ENCODE data around the gene C6orf136. TPM values are rescaled to one million over a fixed set of nuclear protein-coding genes. Genes with fewer than 3 reads are reported as not detected.

Gene C6orf136
- polyA plus RNA-seq, 1 experiment, result 6.0 TPM

- CTCF ChIA-PET, result interaction anchor here (1.6 kb wide), 1 partner anchor 53 kb away, joined by 3 read pairs; the partner anchor contains the start of gene DHX16
- DNase-seq (ENCODE audit: low read depth), result no peak
- Histone ChIP-seq H3K4me3 (ENCODE audit: low read depth, low read length) (no peak overlapping the region), H3K36me3 (ENCODE audit: control insufficient read depth, insufficient read depth, low read length) (peaks cover 15% of the 10 kb centered on the region), H3K27me3 (ENCODE audit: control insufficient read depth, insufficient read depth, low read length) (no peaks in the 10 kb centered on the region)
- TF ChIP-seq CTCF (IDR thresholded peaks at IDR 0.05; ENCODE audit: insufficient read depth, low read depth, low read length), result no peak
- POLR2A ChIA-PET, result no interaction called here
These were observed 27.4 kb upstream of the C6orf136 start for GRCh38 chr6:30619561-30619960.

GRCh38 chr6:30625511-30625910, 21.4 kb upstream of the C6orf136 start:
- CTCF ChIA-PET, result interaction anchor here (1.2 to 1.7 kb wide), 3 partner anchors 9 to 98 kb away, joined by 3 to 6 read pairs (median 3); no protein-coding TSS in a partner anchor
- Histone ChIP-seq H3K36me3 (ENCODE audit: control insufficient read depth, insufficient read depth, low read length) (peaks cover 16% of the 10 kb centered on the region), H3K27me3 (ENCODE audit: control insufficient read depth, insufficient read depth, low read length) (no peaks in the 10 kb centered on the region), H3K4me3 (ENCODE audit: low read depth, low read length) (no peak overlapping the region)
- POLR2A ChIA-PET, result interaction anchor here (1.0 kb wide), 1 partner anchor 10 kb away, joined by 9 read pairs; no protein-coding TSS in a partner anchor
- DNase-seq (ENCODE audit: low read depth), result no peak
- TF ChIP-seq CTCF (IDR thresholded peaks at IDR 0.05; ENCODE audit: insufficient read depth, low read depth, low read length), result no peak

- ChIA-PET POLR2A (interaction anchor here (0.7 to 1.0 kb wide), 2 partner anchors 11 to 52 kb away, joined by 5 to 9 read pairs; no protein-coding TSS in a partner anchor), CTCF (interaction anchor here (0.8 to 1.7 kb wide), 4 partner anchors 8 to 114 kb away, joined by 3 to 6 read pairs (median 3); no protein-coding TSS in a partner anchor)
- peak; percentile 56 for TF ChIP-seq CTCF (IDR thresholded peaks at IDR 0.05; ENCODE audit: insufficient read depth, low read depth, low read length)
- DNase-seq (ENCODE audit: low read depth), result no peak
- Histone ChIP-seq H3K36me3 (ENCODE audit: control insufficient read depth, insufficient read depth, low read length) (peaks cover 15% of the 10 kb centered on the region), H3K4me3 (ENCODE audit: low read depth, low read length) (peak within 1 kb of the TSS; percentile 81), H3K27me3 (ENCODE audit: control insufficient read depth, insufficient read depth, low read length) (no peaks in the 10 kb centered on the region)
These were observed 20.2 kb upstream of the C6orf136 start, which contains the start of gene ATAT1 for GRCh38 chr6:30626484-30627366. Gene ATAT1, plus strand, starts transcription at chr6:30626874.

GRCh38 chr6:30635834-30636233, 11.1 kb upstream of the C6orf136 start:
- ChIA-PET POLR2A (no interaction called here), CTCF (no interaction called here)
- no peak for TF ChIP-seq CTCF (IDR thresholded peaks at IDR 0.05; ENCODE audit: insufficient read depth, low read depth, low read length)

GRCh38 chr6:30640481-30640880, 6.5 kb upstream of the C6orf136 start:
- CTCF ChIA-PET, result interaction anchor here (1.0 kb wide), 1 partner anchor 31 kb away, joined by 3 read pairs; no protein-coding TSS in a partner anchor
- no peak for DNase-seq (ENCODE audit: low read depth)
- H3K36me3 ChIP-seq (ENCODE audit: control insufficient read depth, insufficient read depth, low read length), result peaks cover 4% of the 10 kb centered on the region
- POLR2A ChIA-PET, result no interaction called here
- H3K4me3 ChIP-seq (ENCODE audit: low read depth, low read length), result no peak overlapping the region
- no peaks in the 10 kb centered on the region for H3K27me3 ChIP-seq (ENCODE audit: control insufficient read depth, insufficient read depth, low read length)
- no peak for TF ChIP-seq CTCF (IDR thresholded peaks at IDR 0.05; ENCODE audit: insufficient read depth, low read depth, low read length)

More at GRCh38 chr6:30635834-30636233, 11.1 kb upstream of the C6orf136 start:
- DNase-seq (ENCODE audit: low read depth), result no peak
- peaks cover 3% of the 10 kb centered on the region for H3K36me3 ChIP-seq (ENCODE audit: control insufficient read depth, insufficient read depth, low read length)
- no peaks in the 10 kb centered on the region for H3K27me3 ChIP-seq (ENCODE audit: control insufficient read depth, insufficient read depth, low read length)
- no peak overlapping the region for H3K4me3 ChIP-seq (ENCODE audit: low read depth, low read length)

All from BJ (cell line).